HEK293T (cell line): ENCODE measurements around the gene SUMO3.

ENCODE experiments used
- CTCF ChIA-PET: fragments of 350-600 bp; formaldehyde crosslinking; extraction: SDS; loops from one replicate; lab custom pipeline; 2021; ENCODE audit warnings: antibody characterized with exemption, inconsistent platforms; lab: Yijun Ruan, JAX
- POLR2A ChIA-PET: fragments of 350-600 bp; formaldehyde crosslinking; extraction: SDS; loops from one replicate; lab custom pipeline; 2020; ENCODE audit warnings: antibody characterized with exemption, inconsistent platforms; lab: Yijun Ruan, JAX
- DNase-seq: peaks from one replicate; pipeline ENCODE4 v3.0.0; 2012; ENCODE audit warnings: mixed read lengths; ENCODE audit errors: extremely low spot score
- ARNT ChIP-seq: fragments of 450-650 bp; IDR thresholded peaks from 2 replicates; pipeline ENCODE4 v1.6.1; 2017; ENCODE audit warnings: mild to moderate bottlenecking
- BHLHE40 ChIP-seq: fragments of 450-650 bp; IDR thresholded peaks from 2 replicates; pipeline ENCODE4 v1.6.1; 2016; ENCODE audit warnings: mild to moderate bottlenecking, moderate library complexity, borderline replicate concordance
- CTBP1 ChIP-seq: fragments of 450-650 bp; IDR thresholded peaks from 2 replicates; pipeline ENCODE4 v1.6.1; 2016; ENCODE audit warnings: borderline replicate concordance
- ELF4 ChIP-seq: fragments of 450-650 bp; IDR thresholded peaks from 2 replicates; pipeline ENCODE4 v1.6.1; 2017; ENCODE audit warnings: antibody characterized with exemption
- FOXA1 ChIP-seq: fragments of 450-650 bp; IDR thresholded peaks from 2 replicates; pipeline ENCODE4 v1.6.1; 2016; ENCODE audit warnings: mild to moderate bottlenecking
- FOXK2 ChIP-seq: fragments of 450-650 bp; IDR thresholded peaks from 2 replicates; pipeline ENCODE4 v1.6.1; 2016; ENCODE audit warnings: mild to moderate bottlenecking
- FOXM1 ChIP-seq: fragments of 450-650 bp; IDR thresholded peaks from 2 replicates; pipeline ENCODE4 v1.6.1; 2017; ENCODE audit warnings: mild to moderate bottlenecking, borderline replicate concordance
- HDGF ChIP-seq: fragments of 450-650 bp; IDR thresholded peaks from 2 replicates; pipeline ENCODE4 v1.6.1; 2017; ENCODE audit warnings: antibody characterized with exemption, borderline replicate concordance
- L3MBTL2 ChIP-seq: fragments of 450-650 bp; conservative IDR thresholded peaks from 2 replicates; pipeline ENCODE4 v1.6.1; 2016; ENCODE audit warnings: mild to moderate bottlenecking
- LEF1 ChIP-seq: fragments of 450-650 bp; IDR thresholded peaks from 2 replicates; pipeline ENCODE4 v1.6.1; 2017; ENCODE audit warnings: mild to moderate bottlenecking, borderline replicate concordance
- NFRKB ChIP-seq: fragments of 450-650 bp; IDR thresholded peaks from 2 replicates; pipeline ENCODE4 v1.6.1; 2016; ENCODE audit warnings: mild to moderate bottlenecking, moderate library complexity
- PKNOX1 ChIP-seq: fragments of 450-650 bp; IDR thresholded peaks from 2 replicates; pipeline ENCODE4 v1.6.1; 2016
- SP1 ChIP-seq: fragments of 450-650 bp; IDR thresholded peaks from 2 replicates; pipeline ENCODE4 v1.6.1; 2017
- SUZ12 ChIP-seq: fragments of 450-650 bp; IDR thresholded peaks from 2 replicates; pipeline ENCODE4 v1.6.1; 2016; ENCODE audit warnings: mild to moderate bottlenecking
- TARDBP ChIP-seq: fragments of 450-650 bp; IDR thresholded peaks from 2 replicates; pipeline ENCODE4 v1.6.1; 2016
- ZNF384 ChIP-seq: fragments of 450-650 bp; IDR thresholded peaks from 2 replicates; pipeline ENCODE4 v1.6.1; 2016

Gene SUMO3

GRCh38 chr21:44844256-44844655, 26.4 kb upstream of the SUMO3 start:
- no peak for DNase-seq
- CTCF ChIA-PET = no interaction called here
- TF ChIP-seq SUZ12 = no peak
- POLR2A ChIA-PET = no interaction called here

GRCh38 chr21:44842721-44843445, 25.0 kb upstream of the SUMO3 start:
- TF ChIP-seq FOXK2 (no peak), PKNOX1 (no peak), FOXA1 (no peak), ELF4 (no peak), SUZ12 (no peak), BHLHE40 (no peak), NFRKB (no peak), SP1 (no peak), ZNF384 (no peak), L3MBTL2 (no peak), HDGF (no peak), FOXM1 (no peak), LEF1 (no peak)
- no peak for DNase-seq
- CTCF ChIA-PET = no interaction called here

GRCh38 chr21:44842087-44842486, 24.2 kb upstream of the SUMO3 start:
- ChIA-PET CTCF (no interaction called here), POLR2A (no interaction called here)
- DNase-seq = no peak
- TF ChIP-seq NFRKB = no peak

More at GRCh38 chr21:44842721-44843445, 25.0 kb upstream of the SUMO3 start:
- POLR2A ChIA-PET = no interaction called here

- TF ChIP-seq FOXK2 = no peak
- ChIA-PET POLR2A (interaction anchor here (0.9 kb wide), 1 partner anchor 23 kb away, joined by 3 read pairs; the partner anchor contains the start of gene SUMO3), CTCF (no interaction called here)
- no peak for DNase-seq
Observed at GRCh38 chr21:44840771-44841170, 22.9 kb upstream of the SUMO3 start.

- CTCF ChIA-PET = no interaction called here
- POLR2A ChIA-PET = no interaction called here
- TF ChIP-seq TARDBP (no peak), CTBP1 (no peak), BHLHE40 (no peak), L3MBTL2 (no peak), ARNT (no peak), FOXK2 (no peak), SP1 (no peak), FOXA1 (no peak), LEF1 (no peak), ELF4 (no peak), SUZ12 (no peak), HDGF (no peak), FOXM1 (no peak), PKNOX1 (no peak), ZNF384 (no peak), NFRKB (no peak)
Observed at GRCh38 chr21:44838951-44839350, 21.1 kb upstream of the SUMO3 start.

GRCh38 chr21:44838039-44838895, 20.4 kb upstream of the SUMO3 start:
- DNase-seq = no peak
- CTCF ChIA-PET = no interaction called here
- TF ChIP-seq HDGF = no peak
- no peak for TF ChIP-seq FOXK2
- no peak for TF ChIP-seq FOXM1
- no peak for TF ChIP-seq NFRKB
- TF ChIP-seq SUZ12 = no peak
- TF ChIP-seq L3MBTL2 = no peak
- POLR2A ChIA-PET = no interaction called here

More at GRCh38 chr21:44838951-44839350, 21.1 kb upstream of the SUMO3 start:
- DNase-seq = no peak

GRCh38 chr21:44837537-44837936, 19.7 kb upstream of the SUMO3 start:
- DNase-seq = no peak
- CTCF ChIA-PET = no interaction called here
- POLR2A ChIA-PET = no interaction called here
- TF ChIP-seq FOXM1 (no peak), PKNOX1 (no peak), FOXK2 (no peak), CTBP1 (no peak), BHLHE40 (no peak), L3MBTL2 (no peak), ELF4 (no peak), SP1 (no peak), LEF1 (no peak), HDGF (no peak), ZNF384 (no peak), SUZ12 (no peak), FOXA1 (no peak), ARNT (no peak), NFRKB (no peak)
